Stimulated activated CD4-positive, alpha-beta T cell treated with anti-CD3 and anti-CD28 coated beads, Interleukin-2, amount 100 ng/mL, for 48 hours (primary cell): ENCODE data around the gene CCDC66.
A peak's percentile ranks its signal among the peaks of the same experiment; 100 is the strongest.
"Not testable (repeated sequence)": the region's sequence is repeated elsewhere in the genome, so short reads cannot be mapped to it uniquely, and the experiment has no call there.

Experiments
- DNase-seq, 2 donors: peaks; one replicate each; pipeline ENCODE4 v3.0.0-alpha.2; 2020

The CCDC66 gene

DNA sequence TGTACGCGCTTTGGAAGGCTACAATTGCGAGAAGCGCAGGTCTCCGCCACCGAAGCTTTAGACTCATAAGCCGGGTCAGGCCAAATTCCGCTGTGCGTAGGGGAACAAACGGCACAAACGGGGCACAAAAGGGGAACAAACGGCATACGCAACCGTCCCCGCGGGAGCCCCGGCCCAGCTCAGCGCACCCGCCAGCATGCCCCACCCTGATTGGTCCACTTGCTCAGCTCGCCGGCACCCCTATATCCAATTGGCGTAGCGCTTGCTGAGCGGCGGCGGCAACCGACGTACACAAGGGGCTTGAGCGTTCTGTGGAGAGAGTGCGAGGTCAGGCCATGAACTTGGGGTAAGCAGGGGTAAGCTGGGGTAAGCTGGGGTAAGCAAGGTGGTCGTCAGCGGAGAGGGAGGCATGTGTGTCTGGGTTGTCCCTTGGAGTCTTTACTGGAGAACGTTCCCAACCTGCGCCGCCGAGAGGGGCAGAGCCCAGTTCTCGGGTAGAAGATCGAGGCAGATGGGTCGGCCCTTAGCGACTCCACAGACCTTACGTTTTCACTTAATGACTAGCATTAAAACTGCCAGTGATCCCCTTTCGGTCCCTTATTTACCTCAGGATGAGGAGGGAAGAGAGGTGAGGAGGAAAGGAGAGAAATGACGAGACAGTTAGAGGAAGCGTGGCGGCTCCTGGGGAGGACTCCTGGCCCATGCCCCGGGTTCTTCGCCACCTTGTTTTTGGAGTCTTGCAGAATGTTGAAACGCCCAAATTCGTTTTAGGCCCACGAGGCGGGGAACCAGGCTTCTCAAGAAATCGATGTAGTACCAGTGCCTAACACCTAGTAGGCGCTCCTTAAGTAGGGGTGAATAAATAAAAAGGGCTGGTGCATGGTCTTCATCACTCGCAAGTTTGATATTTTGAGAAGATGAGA is at the start of gene CCDC66:
TSS of gene CCDC66 (plus strand) at position 268 of the 923 bp plus-strand sequence. CDS start at position 336, 68 bp downstream.
- DNase-seq = peak; percentile 88

- DNase-seq = no peak
These were observed 37.3 kb upstream of the CCDC66 start for GRCh38 chr3:56519641-56520040.

DNA sequence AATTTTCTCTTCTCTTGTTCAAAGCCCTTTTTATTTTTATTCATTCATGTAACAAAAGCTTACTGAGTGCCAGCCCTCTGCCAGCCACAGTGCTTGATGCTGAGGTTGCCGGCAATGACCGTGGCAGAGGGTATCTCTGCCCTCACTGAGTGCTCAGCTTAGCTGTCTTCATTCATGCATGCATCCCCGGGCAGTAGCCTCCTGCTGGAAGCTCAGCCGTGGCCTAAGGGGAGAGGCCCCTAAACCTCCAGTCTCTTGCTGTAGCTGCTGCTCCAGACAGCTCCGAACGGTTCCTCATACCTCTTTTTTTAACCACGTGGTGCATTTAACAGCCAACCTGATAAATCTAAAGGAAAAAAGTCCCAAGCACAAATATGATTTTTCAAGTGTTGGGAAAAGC is 34.6 kb upstream of the CCDC66 start:
- DNase-seq = no peak

DNA sequence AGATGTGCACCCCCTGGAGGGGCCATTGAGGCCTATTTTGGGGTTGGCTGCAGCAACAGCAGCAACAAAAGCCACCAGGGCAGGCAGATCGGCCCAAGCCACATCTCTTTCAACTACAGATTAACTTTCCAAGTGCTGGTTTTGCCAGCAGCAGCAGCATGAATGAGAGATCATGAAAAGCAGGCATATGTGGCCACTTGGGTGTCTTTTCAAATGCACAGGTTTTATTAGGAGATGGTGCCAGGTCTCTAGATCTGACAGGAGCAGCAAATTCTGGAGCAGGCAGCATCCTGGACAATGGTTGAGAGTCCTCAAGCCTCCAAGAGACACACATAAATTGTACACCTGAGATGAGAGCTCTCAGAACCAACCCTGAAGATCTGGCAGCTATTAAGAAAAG is 31.7 kb upstream of the CCDC66 start:
- no peak for DNase-seq

- no peak for DNase-seq
These were observed 20.2 kb upstream of the CCDC66 start for GRCh38 chr3:56536735-56537134.

- no peak for DNase-seq
These were observed 9.5 kb upstream of the CCDC66 start for GRCh38 chr3:56547486-56547885.

DNA sequence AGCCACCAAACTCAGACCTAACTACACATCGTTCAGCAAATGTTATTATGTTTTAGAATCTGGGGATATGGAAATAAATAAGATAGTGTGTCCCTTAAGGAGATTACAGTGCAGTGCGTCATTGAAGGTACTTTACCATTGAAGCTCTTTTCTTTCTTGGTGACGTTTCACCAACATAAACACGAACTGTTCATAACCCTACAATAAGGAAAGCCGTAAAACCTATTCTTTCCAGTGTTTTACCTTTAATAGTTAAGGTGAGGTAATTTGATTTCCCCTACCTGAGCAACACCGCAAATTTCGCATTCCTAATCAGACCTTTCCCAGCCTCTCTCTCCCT is 826 bp downstream of the CCDC66 start:
- no peak for DNase-seq

DNA sequence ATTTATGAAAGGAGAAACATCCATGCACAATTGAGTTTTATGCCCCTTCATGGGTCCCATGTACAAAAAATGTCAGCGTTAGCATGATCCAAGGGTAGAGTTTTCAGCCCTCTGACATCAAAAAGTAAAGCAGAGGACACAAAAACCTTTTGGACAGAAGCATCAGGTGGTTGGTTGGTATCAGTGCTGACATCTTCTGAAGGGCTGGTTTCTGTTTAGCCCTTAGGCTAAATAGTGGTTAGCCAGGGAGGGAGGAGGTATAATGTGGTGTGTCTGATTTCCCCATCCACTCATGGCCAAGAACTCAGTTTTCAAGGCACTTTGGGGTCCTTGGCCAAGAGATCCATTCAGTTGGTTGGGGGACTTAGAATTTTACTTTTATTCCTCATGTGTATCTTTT is 16.5 kb downstream of the CCDC66 start:
- DNase-seq = no peak

DNA sequence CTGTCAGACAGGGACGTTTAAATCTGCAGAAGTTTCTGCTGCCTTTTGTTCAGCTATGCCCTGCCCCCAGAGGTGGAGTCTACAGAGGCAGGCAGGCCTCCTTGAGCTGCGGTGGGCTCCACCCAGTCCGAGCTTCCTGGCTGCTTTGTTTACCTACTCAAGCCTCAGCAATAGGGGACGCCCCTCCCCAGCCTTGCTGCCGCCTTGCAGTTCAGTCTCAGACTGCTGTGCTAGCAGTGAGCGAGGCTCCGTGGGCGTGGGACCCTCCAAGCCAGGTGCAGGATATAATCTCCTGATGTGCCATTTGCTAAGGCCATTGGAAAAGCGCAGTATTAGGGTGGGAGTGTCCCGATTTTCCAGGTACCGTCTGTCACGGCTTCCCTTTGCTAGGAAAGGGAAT is 25.0 kb downstream of the CCDC66 start:
- not testable (repeated sequence) for DNase-seq

DNA sequence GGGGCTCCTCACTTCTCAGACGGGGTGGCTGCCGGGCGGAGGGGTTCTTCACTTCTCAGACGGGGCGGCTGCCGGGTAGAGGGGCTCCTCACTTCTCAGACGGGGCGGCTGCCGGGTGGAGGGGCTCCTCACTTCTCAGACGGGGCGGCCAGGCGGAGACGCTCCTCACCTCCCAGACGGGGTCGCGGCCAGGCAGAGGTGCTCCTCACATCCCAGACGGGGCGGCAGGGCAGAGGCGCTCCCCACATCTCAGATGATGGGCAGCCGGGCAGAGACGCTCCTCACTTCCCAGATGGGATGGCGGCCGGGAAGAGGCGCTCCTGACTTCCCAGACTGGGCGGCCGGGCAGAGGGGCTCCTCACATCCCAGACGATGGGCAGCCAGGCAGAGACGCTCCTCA is 27.3 kb downstream of the CCDC66 start:
- not testable (repeated sequence) for DNase-seq

DNA sequence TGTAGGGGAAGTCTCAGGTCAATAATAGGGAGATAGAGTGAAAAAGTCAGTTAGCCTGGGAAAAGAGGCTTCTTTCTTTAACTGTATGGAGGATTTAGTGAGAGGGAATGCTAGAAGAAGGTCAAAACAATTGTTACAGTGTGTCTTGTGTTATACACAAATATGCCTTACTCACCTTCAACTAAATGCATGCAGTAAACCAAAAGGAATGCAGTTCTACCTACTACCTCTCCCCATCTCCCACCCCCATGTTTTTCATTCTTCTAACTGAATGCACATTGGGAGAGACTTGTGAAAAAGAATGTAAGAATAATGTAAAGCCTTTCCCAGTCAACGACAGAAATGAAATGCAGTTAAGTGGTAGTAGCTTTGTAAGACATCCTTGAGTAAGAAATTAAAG is 33.8 kb downstream of the CCDC66 start:
- DNase-seq = no peak

- DNase-seq = no peak
These were observed 34.3 kb downstream of the CCDC66 start for GRCh38 chr3:56591262-56591661.

GRCh38 chr3:56593455-56594158 is 36.6 kb downstream of the CCDC66 start:
- DNase-seq = peak in 1 of 2 donors; percentile 11

GRCh38 chr3:56595975-56596840 is 39.2 kb downstream of the CCDC66 start:
- no peak for DNase-seq

DNA sequence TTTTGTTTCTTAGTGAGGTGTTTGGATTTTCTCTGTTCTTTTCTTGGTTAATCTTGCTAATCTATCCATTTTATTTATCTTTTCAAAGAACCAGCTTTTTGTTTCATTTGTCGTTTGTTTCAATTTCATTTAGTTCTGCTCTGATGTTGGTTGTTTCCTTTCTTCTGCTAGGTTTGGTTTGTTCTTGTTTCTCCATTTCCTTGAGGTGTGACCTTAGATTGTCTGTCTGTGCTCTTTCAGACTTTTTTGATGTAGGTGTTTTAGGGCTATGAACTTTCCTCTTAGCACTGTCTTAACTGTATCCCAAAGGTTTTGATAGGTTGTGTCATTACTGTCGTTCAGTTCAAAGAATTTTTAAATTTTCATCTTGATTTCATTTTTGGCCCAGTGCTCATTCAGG is 51.5 kb downstream of the CCDC66 start:
- not testable (repeated sequence) for DNase-seq

- DNase-seq = no peak
These were observed 53.8 kb downstream of the CCDC66 start for GRCh38 chr3:56610669-56611335.

DNA sequence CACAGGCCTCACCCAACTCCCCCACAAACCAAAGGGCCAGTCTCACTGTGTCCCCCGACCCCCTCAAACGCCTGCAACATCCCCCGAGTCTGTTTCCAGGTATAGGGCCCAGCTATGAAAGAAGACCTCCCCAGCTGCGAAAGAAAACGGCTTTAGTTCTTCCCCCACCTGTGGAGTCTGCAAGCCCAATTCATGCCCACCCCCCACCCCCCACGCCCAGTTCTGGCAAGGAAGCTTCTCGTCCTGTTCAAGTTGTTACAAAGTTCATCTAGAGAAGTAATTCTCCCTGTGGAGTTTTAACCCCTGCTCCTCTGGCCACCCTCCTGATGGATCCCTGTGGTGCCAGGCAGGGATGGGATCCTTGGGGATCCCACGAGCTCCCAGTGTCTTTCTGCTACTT is 54.4 kb downstream of the CCDC66 start:
- no peak for DNase-seq

DNA sequence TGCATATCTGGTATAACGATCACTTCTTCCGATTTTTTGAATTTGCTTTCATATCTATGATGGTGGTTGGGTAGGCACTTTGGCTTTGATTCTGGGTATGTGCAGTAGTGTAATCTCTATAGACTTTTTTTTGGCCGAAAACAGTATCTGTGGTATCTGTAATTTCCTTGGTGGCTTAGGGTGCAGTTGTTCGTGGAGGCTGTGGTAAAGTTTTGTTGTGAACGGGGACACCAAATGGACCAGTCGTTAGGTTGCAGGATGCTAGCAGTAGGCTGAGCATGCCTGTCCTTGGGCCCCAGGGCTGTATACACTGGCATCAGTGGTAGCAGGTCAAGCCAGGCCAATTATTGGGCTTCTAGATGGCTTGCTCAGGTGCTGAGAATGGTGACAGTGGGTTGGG is 55.2 kb downstream of the CCDC66 start:
- DNase-seq = no peak

DNA sequence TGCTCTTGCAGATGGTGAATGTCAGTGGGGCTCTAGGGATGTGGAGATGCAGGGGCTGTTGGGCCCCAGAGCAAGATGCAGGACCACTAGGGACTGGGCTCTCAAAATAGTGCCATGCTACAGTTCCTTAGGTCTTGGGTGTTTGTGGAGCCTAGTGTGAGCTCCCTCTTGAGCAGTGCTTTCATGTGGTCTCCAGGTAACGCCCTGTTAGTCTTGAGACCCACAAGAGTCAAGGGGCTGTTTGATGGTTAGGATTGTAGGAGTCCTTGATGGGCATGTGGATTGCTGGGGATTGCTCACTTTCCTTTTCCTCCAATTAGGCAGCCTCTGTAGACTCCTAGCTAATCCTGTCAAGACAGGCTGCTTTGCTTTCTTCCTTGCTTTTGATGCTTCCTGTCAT is 56.0 kb downstream of the CCDC66 start:
- DNase-seq = no peak

- DNase-seq = no peak
These were observed 59.6 kb downstream of the CCDC66 start for GRCh38 chr3:56616478-56617006.

GRCh38 chr3:56620371-56620770 is 63.4 kb downstream of the CCDC66 start:
- DNase-seq = no peak

DNA sequence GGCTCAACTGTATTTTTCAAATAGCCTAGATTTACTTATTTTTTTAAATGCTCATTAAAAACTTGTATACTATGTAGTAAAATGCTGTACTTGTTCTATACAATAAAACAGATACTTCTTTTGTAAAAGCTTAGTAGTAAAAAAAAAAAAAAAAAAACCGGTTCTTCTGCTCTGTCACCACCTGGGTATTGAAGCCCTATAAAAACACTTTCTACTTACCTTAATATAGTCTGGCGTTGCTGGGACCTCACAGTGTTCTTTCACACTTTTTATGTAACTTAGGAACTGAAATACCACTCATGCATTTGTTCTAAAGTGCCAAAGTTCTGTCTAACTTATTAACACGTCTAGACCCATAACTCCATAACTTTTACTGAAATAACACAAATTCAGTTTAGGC is 64.7 kb downstream of the CCDC66 start:
- DNase-seq = no peak
